ENCODE data around the gene B4GALNT2.

Gene B4GALNT2

DNA sequence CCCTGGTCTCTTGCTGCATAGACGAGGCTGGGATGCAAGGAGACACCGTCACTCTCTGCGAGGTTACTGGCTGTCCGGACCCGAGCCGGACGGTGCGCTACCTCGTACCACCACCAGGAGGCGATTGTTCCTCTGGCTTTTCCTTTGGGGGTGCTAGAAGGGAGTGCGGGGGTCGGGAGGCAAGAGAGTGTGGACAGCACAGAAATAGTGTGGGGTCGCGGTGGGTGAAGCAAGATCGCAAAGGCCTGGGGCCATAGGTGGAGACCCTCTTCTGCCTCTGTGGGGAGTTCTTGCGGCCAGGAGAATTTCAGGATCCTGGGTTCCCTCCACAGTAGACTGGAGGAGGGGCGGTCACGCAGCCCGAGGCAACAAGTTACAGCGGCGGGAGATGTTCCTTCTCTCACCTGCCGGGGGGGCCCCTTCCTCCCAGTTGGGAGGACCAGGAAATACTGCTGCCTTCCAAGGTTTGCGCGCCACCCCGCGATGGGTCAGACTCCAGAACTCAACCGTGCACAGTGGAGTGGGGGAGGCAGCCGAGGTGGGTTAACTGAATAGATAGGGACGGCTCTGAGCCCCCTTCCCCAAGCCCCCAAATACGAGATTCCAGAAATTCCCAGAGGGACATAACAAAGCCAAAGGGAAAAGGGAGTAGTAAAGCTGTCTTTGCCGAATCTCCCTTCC, 91.1 kb downstream of the B4GALNT2 start:
- Histone ChIP-seq H3K27me3 (ENCODE audit: insufficient read depth, poor library complexity, severe bottlenecking) (peaks cover 22% of the 10 kb centered on the region), H3K4me3 (replicated peaks; ENCODE audit: insufficient read depth, low read length) (no peak overlapping the region), H3K27ac (replicated peaks) (no peak overlapping the region)
- TF ChIP-seq, protein P1, sequence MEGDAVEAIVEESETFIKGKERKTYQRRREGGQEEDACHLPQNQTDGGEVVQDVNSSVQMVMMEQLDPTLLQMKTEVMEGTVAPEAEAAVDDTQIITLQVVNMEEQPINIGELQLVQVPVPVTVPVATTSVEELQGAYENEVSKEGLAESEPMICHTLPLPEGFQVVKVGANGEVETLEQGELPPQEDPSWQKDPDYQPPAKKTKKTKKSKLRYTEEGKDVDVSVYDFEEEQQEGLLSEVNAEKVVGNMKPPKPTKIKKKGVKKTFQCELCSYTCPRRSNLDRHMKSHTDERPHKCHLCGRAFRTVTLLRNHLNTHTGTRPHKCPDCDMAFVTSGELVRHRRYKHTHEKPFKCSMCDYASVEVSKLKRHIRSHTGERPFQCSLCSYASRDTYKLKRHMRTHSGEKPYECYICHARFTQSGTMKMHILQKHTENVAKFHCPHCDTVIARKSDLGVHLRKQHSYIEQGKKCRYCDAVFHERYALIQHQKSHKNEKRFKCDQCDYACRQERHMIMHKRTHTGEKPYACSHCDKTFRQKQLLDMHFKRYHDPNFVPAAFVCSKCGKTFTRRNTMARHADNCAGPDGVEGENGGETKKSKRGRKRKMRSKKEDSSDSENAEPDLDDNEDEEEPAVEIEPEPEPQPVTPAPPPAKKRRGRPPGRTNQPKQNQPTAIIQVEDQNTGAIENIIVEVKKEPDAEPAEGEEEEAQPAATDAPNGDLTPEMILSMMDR (IDR thresholded peaks at IDR 0.05; ENCODE audit: insufficient read depth, low read length) = peak; percentile 48
- no peak for TF ChIP-seq SPI1 (IDR thresholded peaks at IDR 0.05; ENCODE audit: borderline replicate concordance, low read depth)
- DNase-seq (ENCODE audit: low read depth in 1 of 2, low spot score in 1 of 2) = peak in 1 of 2 experiments; percentile 44

DNA sequence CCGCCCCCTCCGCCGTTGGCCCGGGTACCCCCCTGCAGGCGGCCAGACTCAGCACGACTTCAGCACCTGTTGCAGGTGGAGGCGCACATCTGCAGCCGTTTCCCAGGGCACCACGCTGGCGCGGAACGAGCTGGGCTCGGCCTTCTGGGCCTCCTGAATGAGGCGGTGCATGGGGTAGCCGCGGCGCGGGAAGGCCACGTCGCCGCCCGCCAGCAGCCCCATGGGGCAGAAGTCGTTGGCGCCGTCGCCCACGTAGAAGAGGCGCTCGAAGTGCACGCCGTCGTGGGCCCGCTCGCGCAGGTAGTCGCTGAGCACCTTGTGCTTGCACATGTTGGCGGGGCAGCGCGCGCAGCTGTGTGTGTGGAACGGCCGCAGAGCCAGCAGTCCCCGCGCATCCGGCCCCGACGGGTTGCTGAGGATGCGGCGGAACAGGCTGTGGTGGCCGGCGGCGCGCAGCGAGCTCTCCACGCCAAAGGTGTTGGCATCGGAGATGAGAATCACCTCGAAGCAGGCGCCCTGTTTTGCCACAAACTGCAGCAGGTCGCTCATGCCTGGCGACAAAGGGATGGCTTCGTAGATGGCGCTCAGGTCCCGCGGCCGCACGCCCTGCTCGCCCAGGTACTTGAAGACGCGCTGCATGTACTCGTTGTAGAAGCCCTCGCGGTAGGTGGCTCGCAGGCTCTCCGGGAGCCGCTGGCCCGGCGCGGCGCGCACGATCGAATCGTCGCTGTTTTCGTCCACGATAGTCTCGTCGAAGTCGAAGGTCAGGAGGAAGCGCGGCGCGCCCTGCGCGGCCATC, 91.8 kb downstream of the B4GALNT2 start:
- Histone ChIP-seq H3K27me3 (ENCODE audit: insufficient read depth, poor library complexity, severe bottlenecking) (peaks cover 25% of the 10 kb centered on the region), H3K4me3 (replicated peaks; ENCODE audit: insufficient read depth, low read length) (no peak overlapping the region), H3K27ac (replicated peaks) (no peak overlapping the region)
- TF ChIP-seq GABPA (IDR thresholded peaks at IDR 0.05; ENCODE audit: low read depth) (no peak), SPI1 (IDR thresholded peaks at IDR 0.05; ENCODE audit: borderline replicate concordance, low read depth) (no peak), POLR2AphosphoS5 (IDR thresholded peaks at IDR 0.05; ENCODE audit: low read depth) (0 out of 2 replicates have a peak, but pooled peaks have one; percentile 3)
- TF ChIP-seq, protein P2, sequence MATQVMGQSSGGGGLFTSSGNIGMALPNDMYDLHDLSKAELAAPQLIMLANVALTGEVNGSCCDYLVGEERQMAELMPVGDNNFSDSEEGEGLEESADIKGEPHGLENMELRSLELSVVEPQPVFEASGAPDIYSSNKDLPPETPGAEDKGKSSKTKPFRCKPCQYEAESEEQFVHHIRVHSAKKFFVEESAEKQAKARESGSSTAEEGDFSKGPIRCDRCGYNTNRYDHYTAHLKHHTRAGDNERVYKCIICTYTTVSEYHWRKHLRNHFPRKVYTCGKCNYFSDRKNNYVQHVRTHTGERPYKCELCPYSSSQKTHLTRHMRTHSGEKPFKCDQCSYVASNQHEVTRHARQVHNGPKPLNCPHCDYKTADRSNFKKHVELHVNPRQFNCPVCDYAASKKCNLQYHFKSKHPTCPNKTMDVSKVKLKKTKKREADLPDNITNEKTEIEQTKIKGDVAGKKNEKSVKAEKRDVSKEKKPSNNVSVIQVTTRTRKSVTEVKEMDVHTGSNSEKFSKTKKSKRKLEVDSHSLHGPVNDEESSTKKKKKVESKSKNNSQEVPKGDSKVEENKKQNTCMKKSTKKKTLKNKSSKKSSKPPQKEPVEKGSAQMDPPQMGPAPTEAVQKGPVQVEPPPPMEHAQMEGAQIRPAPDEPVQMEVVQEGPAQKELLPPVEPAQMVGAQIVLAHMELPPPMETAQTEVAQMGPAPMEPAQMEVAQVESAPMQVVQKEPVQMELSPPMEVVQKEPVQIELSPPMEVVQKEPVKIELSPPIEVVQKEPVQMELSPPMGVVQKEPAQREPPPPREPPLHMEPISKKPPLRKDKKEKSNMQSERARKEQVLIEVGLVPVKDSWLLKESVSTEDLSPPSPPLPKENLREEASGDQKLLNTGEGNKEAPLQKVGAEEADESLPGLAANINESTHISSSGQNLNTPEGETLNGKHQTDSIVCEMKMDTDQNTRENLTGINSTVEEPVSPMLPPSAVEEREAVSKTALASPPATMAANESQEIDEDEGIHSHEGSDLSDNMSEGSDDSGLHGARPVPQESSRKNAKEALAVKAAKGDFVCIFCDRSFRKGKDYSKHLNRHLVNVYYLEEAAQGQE (IDR thresholded peaks at IDR 0.05; ENCODE audit: insufficient replicate concordance, low read depth) = no peak
- TF ChIP-seq, protein P1 (IDR thresholded peaks at IDR 0.05; ENCODE audit: insufficient read depth, low read length) = no peak
- no peak for DNase-seq (ENCODE audit: low read depth in 1 of 2, low spot score in 1 of 2)

DNA sequence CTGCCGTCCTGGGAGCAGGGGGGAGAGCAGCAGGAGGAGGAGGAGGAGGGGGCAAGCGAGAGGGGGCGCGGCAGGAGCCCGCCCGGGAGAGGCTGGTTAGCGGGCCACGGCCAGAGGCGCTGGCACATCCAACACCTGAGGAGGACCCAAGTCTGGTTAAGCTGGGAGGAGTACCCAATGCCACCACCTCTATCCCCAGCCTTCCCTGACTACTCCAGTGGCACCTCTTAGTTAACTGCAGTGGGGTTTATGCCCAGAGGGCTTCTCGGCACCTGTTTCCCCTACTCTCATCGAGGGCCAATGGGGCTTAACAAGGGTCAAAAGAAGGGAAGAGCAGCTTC, 92.4 kb downstream of the B4GALNT2 start:
- no peak overlapping the region for H3K27ac ChIP-seq (replicated peaks)
- peaks cover 30% of the 10 kb centered on the region for H3K27me3 ChIP-seq (ENCODE audit: insufficient read depth, poor library complexity, severe bottlenecking)
- no peak for TF ChIP-seq POLR2AphosphoS5 (IDR thresholded peaks at IDR 0.05; ENCODE audit: low read depth)
- no peak for TF ChIP-seq SPI1 (IDR thresholded peaks at IDR 0.05; ENCODE audit: borderline replicate concordance, low read depth)
- TF ChIP-seq, protein P1 (IDR thresholded peaks at IDR 0.05; ENCODE audit: insufficient read depth, low read length) = no peak
- TF ChIP-seq, protein P2 (IDR thresholded peaks at IDR 0.05; ENCODE audit: insufficient replicate concordance, low read depth) = no peak
- TF ChIP-seq GABPA (IDR thresholded peaks at IDR 0.05; ENCODE audit: low read depth) = no peak
- no peak for DNase-seq (ENCODE audit: low read depth in 1 of 2, low spot score in 1 of 2)
- H3K4me3 ChIP-seq (replicated peaks; ENCODE audit: insufficient read depth, low read length) = no peak overlapping the region
